Stromal cell of bone marrow (primary cell): ENCODE data around the gene ZNF668.

ENCODE experiments used
- DNase-seq: peaks from one replicate; pipeline ENCODE4 v3.0.0-alpha.2; 2012; ENCODE audit warnings: low read depth

The ZNF668 gene

GRCh38 chr16:31081428-31082351 lies 7.7 kb upstream of the ZNF668 start:
- DNase-seq: no peak

- DNase-seq: no peak
These were observed 6.8 kb upstream of the ZNF668 start for GRCh38 chr16:31080756-31081419.

- DNase-seq: no peak
These were observed 6.1 kb upstream of the ZNF668 start for GRCh38 chr16:31080035-31080629.

- DNase-seq: no peak
These were observed 5.4 kb upstream of the ZNF668 start for GRCh38 chr16:31079342-31079944.

GRCh38 chr16:31078597-31079341 lies 4.7 kb upstream of the ZNF668 start:
- no peak for DNase-seq

GRCh38 chr16:31077592-31078396 lies 3.8 kb upstream of the ZNF668 start:
- no peak for DNase-seq

- DNase-seq: no peak
These were observed 3.0 kb upstream of the ZNF668 start for GRCh38 chr16:31077024-31077423.

GRCh38 chr16:31076319-31076718 lies 2.3 kb upstream of the ZNF668 start:
- no peak for DNase-seq

GRCh38 chr16:31074814-31075183 lies 759 bp upstream of the ZNF668 start:
- DNase-seq: no peak

- DNase-seq: peak; percentile 81
These were observed 684 bp downstream of the ZNF668 start for GRCh38 chr16:31073142-31073969.

GRCh38 chr16:31072540-31073141 lies 1.4 kb downstream of the ZNF668 start:
- DNase-seq: peak; percentile 19

- DNase-seq: peak; percentile 86
These were observed 2.2 kb downstream of the ZNF668 start for GRCh38 chr16:31071861-31072260.

- no peak for DNase-seq
These were observed 6.7 kb downstream of the ZNF668 start for GRCh38 chr16:31067342-31067741.

GRCh38 chr16:31064882-31065461 lies 9.1 kb downstream of the ZNF668 start:
- peak; percentile 97 for DNase-seq

GRCh38 chr16:31063843-31064611 lies 10.0 kb downstream of the ZNF668 start:
- DNase-seq: no peak

- no peak for DNase-seq
These were observed 10.6 kb downstream of the ZNF668 start for GRCh38 chr16:31063495-31063842.

- DNase-seq: no peak
These were observed 12.1 kb downstream of the ZNF668 start for GRCh38 chr16:31061813-31062440.
